Esophagus muscularis mucosa (tissue), 4 donors: ENCODE measurements around the gene KRTAP5-3.
"Not testable (repeated sequence)": the region's sequence is repeated elsewhere in the genome, so short reads cannot be mapped to it uniquely, and the experiment has no call there.

Experiments
- CTCF ChIP-seq, 3 experiments: fragments of 200-600 bp in 2 of 3; fragments of 450-650 bp in 1 of 3; sonication (generic) in 2 of 3; IDR thresholded peaks; one replicate each; pipeline ENCODE4 v1.5.1; 2017 to 2019; ENCODE audit warnings: antibody characterized with exemption in 3 of 3, mild to moderate bottlenecking in 2 of 3, moderate library complexity in 1 of 3
- EP300 ChIP-seq: sonication (generic); formaldehyde crosslinking; IDR thresholded peaks from one replicate; pipeline ENCODE4 v1.6.1; 2017; ENCODE audit warnings: antibody characterized with exemption
- POLR2A ChIP-seq: fragments of 450-650 bp; IDR thresholded peaks from one replicate; pipeline ENCODE4 v1.6.1; 2017; ENCODE audit warnings: antibody characterized with exemption, moderate library complexity, mild to moderate bottlenecking, low read depth

- TF ChIP-seq CTCF (IDR thresholded peaks at IDR 0.05); EP300; POLR2A: not testable (repeated sequence)
Measured at GRCh38 chr11:1598406-1598805, 9.9 kb downstream of the KRTAP5-3 start.
